Middle frontal gyrus (tissue), 1 donor: Measurements from ENCODE around the gene ST3GAL3.

ENCODE experiments used
- DNase-seq: peaks from one replicate; pipeline ENCODE4 v3.0.0-alpha.2; 2015; ENCODE audit warnings: low spot score; ENCODE audit errors: extremely low spot score

ST3GAL3 gene

GRCh38 chr1:43957407-43958040 is 250.2 kb downstream of the ST3GAL3 start:
- no peak for DNase-seq

- no peak for DNase-seq
Measured at GRCh38 chr1:43958351-43959255, 251.3 kb downstream of the ST3GAL3 start.

- no peak for DNase-seq
Measured at GRCh38 chr1:43960798-43961197, 253.5 kb downstream of the ST3GAL3 start.

GRCh38 chr1:43961692-43962091 is 254.4 kb downstream of the ST3GAL3 start:
- DNase-seq, result no peak

- no peak for DNase-seq
Measured at GRCh38 chr1:43962324-43962723, 255.0 kb downstream of the ST3GAL3 start.

GRCh38 chr1:43963006-43963405 is 255.7 kb downstream of the ST3GAL3 start:
- DNase-seq, result no peak

GRCh38 chr1:43963890-43964289 is 256.6 kb downstream of the ST3GAL3 start:
- no peak for DNase-seq

GRCh38 chr1:43965316-43965715 is 258.0 kb downstream of the ST3GAL3 start:
- no peak for DNase-seq

- DNase-seq, result no peak
Measured at GRCh38 chr1:43968348-43968948, 261.1 kb downstream of the ST3GAL3 start.

- no peak for DNase-seq
Measured at GRCh38 chr1:43969416-43969745, 262.0 kb downstream of the ST3GAL3 start.

GRCh38 chr1:43969746-43970466 is 262.6 kb downstream of the ST3GAL3 start, which contains the start of gene DPH2:
Gene DPH2, plus strand, starts transcription at chr1:43970010. Its CDS starts 166 bp downstream, at chr1:43970176.
- peak; percentile 95 for DNase-seq

- DNase-seq, result no peak
Measured at GRCh38 chr1:43970502-43970901, 263.2 kb downstream of the ST3GAL3 start.

GRCh38 chr1:43970911-43971310 is 263.6 kb downstream of the ST3GAL3 start:
- DNase-seq, result no peak

GRCh38 chr1:43971336-43971980 is 264.1 kb downstream of the ST3GAL3 start:
- no peak for DNase-seq

- no peak for DNase-seq
Measured at GRCh38 chr1:43973981-43974442, 266.7 kb downstream of the ST3GAL3 start.

GRCh38 chr1:43974443-43975248 is 267.3 kb downstream of the ST3GAL3 start, which contains the start of gene ATP6V0B:
Gene ATP6V0B, plus strand, starts transcription at chr1:43974960. Its CDS starts 81 bp downstream, at chr1:43975041.
- DNase-seq, result peak; percentile 93

- DNase-seq, result no peak
Measured at GRCh38 chr1:43975249-43975961, 268.1 kb downstream of the ST3GAL3 start.

- DNase-seq, result no peak
Measured at GRCh38 chr1:43976045-43976444, 268.7 kb downstream of the ST3GAL3 start.

GRCh38 chr1:43976890-43977289 is 269.6 kb downstream of the ST3GAL3 start:
- DNase-seq, result no peak
